Measurements from ENCODE around the gene DGUOK. TPM values are rescaled to one million over a fixed set of nuclear protein-coding genes. Genes with fewer than 3 reads are reported as not detected.
A peak's percentile ranks its signal among the peaks of the same experiment; 100 is the strongest.

DGUOK gene
- total RNA-seq, 1 experiment from 2014 or later = 78.5 TPM

GRCh38 chr2:73919596-73920228 is 7.0 kb upstream of the DGUOK start:
- no TSS peak for BruUV-seq (replicated peaks)
- TF ChIP-seq REST (IDR thresholded peaks at IDR 0.05; ENCODE audit: insufficient read depth in 1 of 2, low read depth in 2 of 2, low read length in 1 of 2) = no peak
- TF ChIP-seq TCF7L2 (IDR thresholded peaks at IDR 0.05; ENCODE audit: low read depth, low read length) = no peak
- TF ChIP-seq CTCF (IDR thresholded peaks at IDR 0.05) = no peak
- TF ChIP-seq POLR2AphosphoS5 (IDR thresholded peaks at IDR 0.05; ENCODE audit: low read depth, low read length) = no peak
- no peak for TF ChIP-seq SIN3A (IDR thresholded peaks at IDR 0.05; ENCODE audit: borderline replicate concordance, insufficient read depth, low read depth, low read length)

GRCh38 chr2:73920577-73921545 is 5.8 kb upstream of the DGUOK start:
- BruUV-seq (replicated peaks) = no TSS peak
- Histone ChIP-seq H3K9me3 (ENCODE audit: control insufficient read depth, insufficient read depth, low read depth, low read length) (no peaks in the 10 kb centered on the region), H3K36me3 (ENCODE audit: control insufficient read depth, insufficient read depth, low read length) (no peaks in the 10 kb centered on the region), H3K27ac (ENCODE audit: low read length) (no peak overlapping the region), H3K4me3 (ENCODE audit: low read depth in 2 of 2, low read length in 2 of 2) (no peak overlapping the region), H3K27me3 (ENCODE audit: control insufficient read depth, insufficient read depth, low read length) (no peaks in the 10 kb centered on the region), H3K4me1 (ENCODE audit: control insufficient read depth, insufficient read depth, low read length) (peaks cover 1% of the 10 kb centered on the region; the same call in 1 of the 2 replicates)
- in situ Hi-C loops (cut with HindIII; ENCODE audit: low pct_unique_long_range_greater_than_20kb, low sequenced_read_pairs) = no loop called here
- DNase-seq (ENCODE audit: low read depth, low spot score) (no peak), ATAC-seq (peak; percentile 62; the same call in 1 of the 2 replicates)
- CTCF ChIA-PET = no interaction called here
- TF ChIP-seq SIN3A (IDR thresholded peaks at IDR 0.05; ENCODE audit: borderline replicate concordance, insufficient read depth, low read depth, low read length) (no peak), POLR2AphosphoS5 (IDR thresholded peaks at IDR 0.05; ENCODE audit: low read depth, low read length) (no peak), TCF7L2 (IDR thresholded peaks at IDR 0.05; ENCODE audit: low read depth, low read length) (no peak), REST (IDR thresholded peaks at IDR 0.05; ENCODE audit: insufficient read depth in 1 of 2, low read depth in 2 of 2, low read length in 1 of 2) (no peak), CTCF (IDR thresholded peaks at IDR 0.05) (no peak; the same call in 1 of the 2 replicates)
- intact Hi-C loops (cut with micrococcal nuclease; ENCODE audit: unreplicated experiment) = no loop called here
- POLR2A ChIA-PET = interaction anchor here (0.6 kb wide), 1 partner anchor 173 kb away, joined by 3 read pairs; no protein-coding TSS in a partner anchor

More at GRCh38 chr2:73919596-73920228, 7.0 kb upstream of the DGUOK start:
- Histone ChIP-seq H3K27me3 (ENCODE audit: control insufficient read depth, insufficient read depth, low read length) (no peaks in the 10 kb centered on the region), H3K4me3 (ENCODE audit: low read depth in 2 of 2, low read length in 2 of 2) (no peak overlapping the region), H3K36me3 (ENCODE audit: control insufficient read depth, insufficient read depth, low read length) (no peaks in the 10 kb centered on the region), H3K9me3 (ENCODE audit: control insufficient read depth, insufficient read depth, low read depth, low read length) (no peaks in the 10 kb centered on the region), H3K4me1 (ENCODE audit: control insufficient read depth, insufficient read depth, low read length) (no peaks in the 10 kb centered on the region), H3K27ac (ENCODE audit: low read length) (no peak overlapping the region)
- ChIA-PET POLR2A (no interaction called here), CTCF (no interaction called here)
- ATAC-seq (no peak), DNase-seq (ENCODE audit: low read depth, low spot score) (no peak)
- in situ Hi-C loops (cut with HindIII; ENCODE audit: low pct_unique_long_range_greater_than_20kb, low sequenced_read_pairs) (no loop called here), intact Hi-C loops (cut with micrococcal nuclease; ENCODE audit: unreplicated experiment) (no loop called here)
